Fibroblast of lung (primary cell): ENCODE measurements around the gene EDEM1.

ENCODE experiments used
- EZH2 ChIP-seq: IDR thresholded peaks from 2 replicates; pipeline ENCODE4 v1.5.1; 2012; ENCODE audit warnings: low read length, control low read depth, mild to moderate bottlenecking; ENCODE audit errors: missing control alignments
- TF ChIP-seq, protein P1 (sequence below), 2 donors: IDR thresholded peaks in 1 of 2; conservative IDR thresholded peaks in 1 of 2; 1 replicate in 1 of 2; 2 replicates in 1 of 2; pipeline ENCODE4 v1.5.1; 2011 to 2012; ENCODE audit warnings: low read length in 2 of 2, control low read depth in 1 of 2, inconsistent platforms in 1 of 2, low read depth in 1 of 2, mild to moderate bottlenecking in 1 of 2

DNA sequence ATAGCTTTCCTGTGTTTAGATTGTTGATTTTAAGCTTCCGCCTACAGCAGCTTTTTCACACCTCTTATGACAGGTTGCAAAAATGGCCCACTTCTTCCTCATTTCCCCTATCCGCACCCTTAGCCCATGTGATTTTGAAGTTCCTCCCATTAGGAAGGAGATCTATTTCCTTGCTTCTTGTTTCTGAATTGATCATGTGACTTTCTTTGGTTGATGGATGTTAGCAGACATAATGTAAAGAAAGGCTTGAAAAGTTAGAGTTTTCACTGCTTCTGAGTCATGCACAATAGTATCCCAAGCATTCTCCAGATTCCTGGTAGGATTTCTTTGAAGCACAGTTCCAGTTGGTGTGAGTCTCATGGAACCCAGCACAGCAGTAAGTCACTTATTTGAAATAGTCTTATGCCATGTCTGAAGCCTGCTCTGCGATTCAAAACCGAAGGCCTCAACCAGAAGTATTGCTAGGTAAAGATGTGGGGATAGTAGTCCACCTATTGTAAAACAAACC lies 76.6 kb downstream of the EDEM1 start:
- TF ChIP-seq, protein P1, sequence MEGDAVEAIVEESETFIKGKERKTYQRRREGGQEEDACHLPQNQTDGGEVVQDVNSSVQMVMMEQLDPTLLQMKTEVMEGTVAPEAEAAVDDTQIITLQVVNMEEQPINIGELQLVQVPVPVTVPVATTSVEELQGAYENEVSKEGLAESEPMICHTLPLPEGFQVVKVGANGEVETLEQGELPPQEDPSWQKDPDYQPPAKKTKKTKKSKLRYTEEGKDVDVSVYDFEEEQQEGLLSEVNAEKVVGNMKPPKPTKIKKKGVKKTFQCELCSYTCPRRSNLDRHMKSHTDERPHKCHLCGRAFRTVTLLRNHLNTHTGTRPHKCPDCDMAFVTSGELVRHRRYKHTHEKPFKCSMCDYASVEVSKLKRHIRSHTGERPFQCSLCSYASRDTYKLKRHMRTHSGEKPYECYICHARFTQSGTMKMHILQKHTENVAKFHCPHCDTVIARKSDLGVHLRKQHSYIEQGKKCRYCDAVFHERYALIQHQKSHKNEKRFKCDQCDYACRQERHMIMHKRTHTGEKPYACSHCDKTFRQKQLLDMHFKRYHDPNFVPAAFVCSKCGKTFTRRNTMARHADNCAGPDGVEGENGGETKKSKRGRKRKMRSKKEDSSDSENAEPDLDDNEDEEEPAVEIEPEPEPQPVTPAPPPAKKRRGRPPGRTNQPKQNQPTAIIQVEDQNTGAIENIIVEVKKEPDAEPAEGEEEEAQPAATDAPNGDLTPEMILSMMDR (conservative IDR thresholded peaks at IDR 0.05 in 1 of 2, IDR thresholded peaks at IDR 0.05 in 1 of 2; ENCODE audit: low read depth in 1 of 2, low read length in 2 of 2) = no peak
- TF ChIP-seq EZH2 = no peak
